Nasal cavity respiratory epithelium epithelial cell of viscerocranial mucosa (primary cell): Measurements from ENCODE around the gene C4B. TPM values are rescaled to one million over a fixed set of nuclear protein-coding genes. Genes with fewer than 3 reads are reported as not detected.

ENCODE experiments used
- total RNA-seq: library from RNA; depleted of rRNA; stranded (reverse); fragments of >200 nt; gene quantifications from 2 replicates; pipeline ENCODE4 v1.2.3, GENCODE V29; 2014

The C4B gene
- 2.1 TPM in 2 replicates for total RNA-seq

DNA sequence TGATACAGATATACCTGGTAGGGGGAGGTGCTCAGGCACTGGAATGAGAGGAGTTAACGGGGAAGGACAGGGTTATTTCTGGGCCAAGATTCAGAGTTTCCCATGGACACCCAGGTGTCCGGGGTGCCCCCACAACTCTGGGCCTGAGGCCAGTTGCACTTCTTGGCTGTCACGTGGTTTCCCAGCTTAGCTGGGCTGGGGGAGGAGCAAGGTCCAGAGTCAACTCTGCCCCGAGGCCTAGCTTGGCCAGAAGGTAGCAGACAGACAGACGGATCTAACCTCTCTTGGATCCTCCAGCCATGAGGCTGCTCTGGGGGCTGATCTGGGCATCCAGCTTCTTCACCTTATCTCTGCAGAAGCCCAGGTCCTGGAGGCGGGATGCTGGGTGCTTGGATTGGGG, at the start of gene C4B:
Gene C4B (plus strand): TSS at position 249 of the 400 bp plus-strand sequence. CDS start 51 bp downstream, at position 300.

GRCh38 chr6:31971993-31972708, 42.4 kb upstream of the C4B start, which contains the start of gene DXO:
Gene DXO, minus strand, starts transcription at chr6:31972138. Its CDS starts 463 bp downstream, at chr6:31971675.

DNA sequence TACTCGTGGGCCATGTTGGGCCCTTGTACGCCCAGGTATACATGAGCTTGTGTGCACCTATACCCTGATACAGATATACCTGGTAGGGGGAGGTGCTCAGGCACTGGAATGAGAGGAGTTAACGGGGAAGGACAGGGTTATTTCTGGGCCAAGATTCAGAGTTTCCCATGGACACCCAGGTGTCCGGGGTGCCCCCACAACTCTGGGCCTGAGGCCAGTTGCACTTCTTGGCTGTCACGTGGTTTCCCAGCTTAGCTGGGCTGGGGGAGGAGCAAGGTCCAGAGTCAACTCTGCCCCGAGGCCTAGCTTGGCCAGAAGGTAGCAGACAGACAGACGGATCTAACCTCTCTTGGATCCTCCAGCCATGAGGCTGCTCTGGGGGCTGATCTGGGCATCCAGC, 32.9 kb upstream of the C4B start, which contains the start of gene C4A:
Gene C4A (plus strand): TSS at position 314 of the 400 bp plus-strand sequence. CDS start 51 bp downstream, at position 365.

DNA sequence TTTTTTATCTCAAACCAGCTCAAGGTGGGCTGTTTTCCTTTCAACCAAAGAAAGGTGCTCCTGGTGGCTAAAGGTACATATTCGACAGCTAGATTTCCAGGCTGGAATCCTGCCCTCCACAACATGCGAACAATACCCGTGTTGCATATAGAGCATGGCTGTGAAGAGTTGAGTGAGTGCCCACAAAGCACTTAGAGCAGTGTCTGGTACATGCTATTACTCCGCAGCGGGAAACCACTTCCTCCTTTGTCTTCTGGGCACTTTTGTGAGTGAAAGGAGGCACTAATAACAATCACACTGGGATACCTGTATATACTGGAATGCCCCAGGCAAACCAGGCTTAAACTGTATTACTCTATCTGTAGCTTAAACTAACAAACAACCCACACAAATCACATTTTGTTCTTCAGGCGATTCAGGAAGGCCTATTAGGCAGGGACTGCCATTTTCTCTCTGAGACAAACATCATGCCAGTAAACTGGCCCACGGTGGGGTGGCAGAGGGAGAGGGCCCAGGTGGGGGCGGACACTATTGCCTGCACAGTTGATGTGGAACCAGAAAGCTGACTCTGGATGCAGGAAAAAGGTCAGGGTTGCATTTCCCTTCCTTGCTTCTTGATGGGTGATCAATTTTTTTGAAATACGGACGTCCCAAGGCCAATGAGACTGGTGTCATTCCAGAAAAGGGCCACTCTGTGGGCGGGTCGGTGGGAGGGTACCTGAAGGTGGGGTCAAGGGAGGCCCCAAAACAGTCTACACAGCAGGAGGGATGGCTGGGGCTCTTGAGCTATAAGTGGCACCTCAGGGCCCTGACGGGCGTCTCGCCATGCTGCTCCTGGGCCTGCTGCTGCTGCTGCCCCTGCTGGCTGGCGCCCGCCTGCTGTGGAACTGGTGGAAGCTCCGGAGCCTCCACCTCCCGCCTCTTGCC, 23.3 kb downstream of the C4B start, which contains the start of gene CYP21A2:
Gene CYP21A2 (plus strand): TSS at position 818 of the 927 bp plus-strand sequence. CDS start 8 bp downstream, at position 826.

Other genes starting within 250 kb of the C4B start
- gene VWA7, start 237.5 kb upstream of the C4B start, total RNA-seq, result 0.34 and 1.00 TPM in 2 replicates
- gene VARS1, start 219.0 kb upstream of the C4B start, total RNA-seq, result 61.2 and 98.7 TPM in 2 replicates
- 14.4 and 35.5 TPM in 2 replicates for gene LSM2, start 207.8 kb upstream of the C4B start, total RNA-seq
- gene HSPA1L, start 199.5 kb upstream of the C4B start, total RNA-seq, result 1.0 and 1.1 TPM in 2 replicates
- 29.7 and 211 TPM in 2 replicates for gene HSPA1A, start 199.3 kb upstream of the C4B start, total RNA-seq
- gene HSPA1B, start 187.1 kb upstream of the C4B start, total RNA-seq, result 81.7 and 305 TPM in 2 replicates
- gene NEU1, start 152.0 kb upstream of the C4B start, total RNA-seq, result 64.1 and 103 TPM in 2 replicates
- gene SLC44A4, start 135.8 kb upstream of the C4B start, total RNA-seq, result 2.1 and 3.1 TPM in 2 replicates
- 13.7 and 47.4 TPM in 2 replicates for gene EHMT2, start 117.1 kb upstream of the C4B start, total RNA-seq
- 1.4 and 4.1 TPM in 2 replicates for gene ZBTB12, start 112.7 kb upstream of the C4B start, total RNA-seq
- 0.71 and 1.0 TPM in 2 replicates for gene C2, start 87.1 kb upstream of the C4B start, total RNA-seq
- gene CFB, start 68.7 kb upstream of the C4B start, total RNA-seq, result 1.7 and 11.2 TPM in 2 replicates
- 109 and 155 TPM in 2 replicates for gene NELFE, start 55.8 kb upstream of the C4B start, total RNA-seq
- gene SKIC2, start 55.6 kb upstream of the C4B start, total RNA-seq, result 49.6 and 62.5 TPM in 2 replicates
- gene DXO, start 42.7 kb upstream of the C4B start, total RNA-seq, result 10.0 and 10.9 TPM in 2 replicates
- 1.3 and 1.4 TPM in 2 replicates for gene C4A, start 32.7 kb upstream of the C4B start, total RNA-seq
- 0.28 TPM in 1 of 2 replicates, not detected in the other for gene CYP21A2, start 23.6 kb downstream of the C4B start, total RNA-seq
- gene TNXB, start 94.5 kb downstream of the C4B start, total RNA-seq, result 1.0 and 2.1 TPM in 2 replicates
- gene ATF6B, start 113.5 kb downstream of the C4B start, total RNA-seq, result 11.6 and 20.2 TPM in 2 replicates
- 3.7 and 5.5 TPM in 2 replicates for gene FKBPL, start 115.5 kb downstream of the C4B start, total RNA-seq
- not detected in 2 replicates for gene PRRT1, start 137.1 kb downstream of the C4B start, total RNA-seq
- gene PPT2, start 139.3 kb downstream of the C4B start, total RNA-seq, result 6.8 and 8.5 TPM in 2 replicates
- gene EGFL8, start 149.8 kb downstream of the C4B start, total RNA-seq, result 0.34 and 1.3 TPM in 2 replicates
- 7.5 and 19.6 TPM in 2 replicates for gene AGPAT1, start 161.3 kb downstream of the C4B start, total RNA-seq
- gene RNF5, start 163.6 kb downstream of the C4B start, total RNA-seq, result 14.6 and 29.7 TPM in 2 replicates
- gene AGER, start 169.5 kb downstream of the C4B start, total RNA-seq, result 0.14 and 0.34 TPM in 2 replicates
- gene PBX2, start 175.4 kb downstream of the C4B start, total RNA-seq, result 25.3 and 39.5 TPM in 2 replicates
- gene GPSM3, start 177.8 kb downstream of the C4B start, total RNA-seq, result 0.71 and 1.0 TPM in 2 replicates
- gene NOTCH4, start 209.3 kb downstream of the C4B start, total RNA-seq, result 0.28 and 0.34 TPM in 2 replicates